IMR-90 (cell line): ENCODE results near the gene STPG1.

ENCODE experiments used
- FOS ChIP-seq: fragments of 150-350 bp; IDR thresholded peaks from 2 replicates; pipeline ENCODE4 v1.6.1; 2016; ENCODE audit warnings: low read depth, low read length
- MAFK ChIP-seq: IDR thresholded peaks from 2 replicates; pipeline ENCODE4 v1.6.1; 2012; ENCODE audit warnings: low read depth, low read length, improper control_type of control experiment
- MAZ ChIP-seq: IDR thresholded peaks from 2 replicates; pipeline ENCODE4 v1.6.1; 2012; ENCODE audit warnings: low read depth, mild to moderate bottlenecking, low read length, improper control_type of control experiment, moderate library complexity, borderline replicate concordance
- MXI1 ChIP-seq: IDR thresholded peaks from 2 replicates; pipeline ENCODE4 v1.6.1; 2012; ENCODE audit warnings: low read depth, mild to moderate bottlenecking, low read length, moderate library complexity, borderline replicate concordance
- POLR2A ChIP-seq: IDR thresholded peaks from 2 replicates; pipeline ENCODE4 v1.6.1; 2012; ENCODE audit warnings: mild to moderate bottlenecking, low read depth, low read length
- RCOR1 ChIP-seq: IDR thresholded peaks from 2 replicates; pipeline ENCODE4 v1.6.1; 2012; ENCODE audit warnings: mild to moderate bottlenecking, low read length, improper control_type of control experiment; ENCODE audit not compliant: insufficient replicate concordance
- TF ChIP-seq, protein P1 (sequence below): conservative IDR thresholded peaks from 2 replicates; pipeline ENCODE4 v1.5.1; 2012; ENCODE audit warnings: mild to moderate bottlenecking, low read depth, low read length, improper control_type of control experiment

DNA sequence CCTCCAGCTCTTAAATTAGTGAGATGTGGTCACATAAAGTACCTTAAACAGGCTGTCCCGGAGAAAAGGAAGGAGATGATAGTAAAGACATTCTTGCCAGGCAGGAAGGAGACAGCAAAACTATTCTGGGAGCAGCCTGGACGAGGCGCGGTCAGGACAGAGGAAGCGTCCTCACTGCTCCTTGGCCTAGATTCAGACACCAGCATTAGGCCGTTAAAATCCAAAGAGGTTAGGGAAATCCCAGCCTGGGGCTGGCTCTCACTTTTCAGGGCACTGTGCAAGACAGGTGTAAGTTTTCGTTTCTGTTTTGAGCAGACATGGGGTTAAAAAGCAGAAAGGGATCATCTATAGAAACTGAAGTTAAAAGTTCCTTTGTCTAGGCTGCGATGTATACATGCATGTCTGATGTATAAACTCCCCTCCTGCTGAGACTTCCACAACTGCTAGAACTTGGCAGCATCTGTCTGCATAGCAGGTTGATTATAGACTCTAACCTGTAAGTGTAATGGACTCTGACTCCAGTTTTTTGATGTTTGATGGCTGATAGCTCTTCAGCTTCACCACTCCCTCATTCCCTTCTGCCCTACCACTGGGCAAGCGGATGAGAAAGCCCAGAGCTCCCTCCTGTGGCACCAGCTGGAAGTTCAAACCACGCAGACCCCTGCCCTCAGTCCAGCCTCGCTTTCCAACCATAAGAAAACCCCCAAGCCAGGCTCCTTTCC is 21.5 kb downstream of the STPG1 start:
- TF ChIP-seq MXI1 (no peak), FOS (no peak), POLR2A (no peak), RCOR1 (no peak), MAZ (no peak), MAFK (no peak)
- TF ChIP-seq, protein P1, sequence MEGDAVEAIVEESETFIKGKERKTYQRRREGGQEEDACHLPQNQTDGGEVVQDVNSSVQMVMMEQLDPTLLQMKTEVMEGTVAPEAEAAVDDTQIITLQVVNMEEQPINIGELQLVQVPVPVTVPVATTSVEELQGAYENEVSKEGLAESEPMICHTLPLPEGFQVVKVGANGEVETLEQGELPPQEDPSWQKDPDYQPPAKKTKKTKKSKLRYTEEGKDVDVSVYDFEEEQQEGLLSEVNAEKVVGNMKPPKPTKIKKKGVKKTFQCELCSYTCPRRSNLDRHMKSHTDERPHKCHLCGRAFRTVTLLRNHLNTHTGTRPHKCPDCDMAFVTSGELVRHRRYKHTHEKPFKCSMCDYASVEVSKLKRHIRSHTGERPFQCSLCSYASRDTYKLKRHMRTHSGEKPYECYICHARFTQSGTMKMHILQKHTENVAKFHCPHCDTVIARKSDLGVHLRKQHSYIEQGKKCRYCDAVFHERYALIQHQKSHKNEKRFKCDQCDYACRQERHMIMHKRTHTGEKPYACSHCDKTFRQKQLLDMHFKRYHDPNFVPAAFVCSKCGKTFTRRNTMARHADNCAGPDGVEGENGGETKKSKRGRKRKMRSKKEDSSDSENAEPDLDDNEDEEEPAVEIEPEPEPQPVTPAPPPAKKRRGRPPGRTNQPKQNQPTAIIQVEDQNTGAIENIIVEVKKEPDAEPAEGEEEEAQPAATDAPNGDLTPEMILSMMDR = peak; percentile 77
